ENCODE data around the gene ZNF439. TPM values are rescaled to one million over a fixed set of nuclear protein-coding genes. Genes with fewer than 3 reads are reported as not detected.
A peak's percentile ranks its signal among the peaks of the same experiment; 100 is the strongest.
"Not testable (repeated sequence)": the region's sequence is repeated elsewhere in the genome, so short reads cannot be mapped to it uniquely, and the experiment has no call there.

Gene ZNF439
- total and polyA plus RNA-seq, 9 donors = 6.6 to 14.6 (median 10.9) TPM

DNA sequence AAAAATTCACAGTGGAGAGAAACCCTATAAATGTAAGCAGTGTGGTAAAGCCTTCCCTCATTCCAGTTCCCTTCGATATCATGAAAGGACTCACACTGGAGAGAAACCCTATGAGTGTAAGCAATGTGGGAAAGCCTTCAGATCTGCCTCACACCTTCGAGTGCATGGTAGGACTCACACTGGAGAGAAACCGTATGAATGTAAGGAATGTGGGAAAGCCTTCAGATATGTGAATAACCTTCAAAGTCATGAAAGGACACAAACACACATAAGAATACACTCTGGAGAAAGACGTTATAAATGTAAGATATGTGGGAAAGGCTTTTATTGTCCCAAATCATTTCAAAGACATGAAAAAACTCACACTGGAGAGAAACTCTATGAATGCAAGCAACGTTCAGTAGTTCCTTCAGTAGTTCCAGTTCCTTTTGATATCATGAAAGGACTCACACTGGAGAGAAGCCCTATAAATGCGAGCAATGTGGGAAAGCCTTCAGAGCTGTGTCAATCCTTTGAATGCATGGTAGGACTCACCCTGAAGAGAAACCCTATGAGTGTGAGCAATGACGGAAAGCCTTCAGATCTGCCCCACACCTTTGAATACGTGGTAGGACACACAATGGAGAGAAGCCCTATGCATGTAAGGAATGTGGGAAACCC is 16.1 kb upstream of the ZNF439 start:
- peaks cover 3% of the 10 kb centered on the region for H3K36me3 ChIP-seq
- 96 to 99% (median 97%) methylated on average over 8 of the region's 8 CpGs for WGBS, 3 donors
- H3K9me3 ChIP-seq = peaks cover 4 to 18% of the 10 kb centered on the region in 2 donors

GRCh38 chr19:11833541-11833940 is 15.0 kb upstream of the ZNF439 start:
- Histone ChIP-seq H3K36me3 (peaks cover 3% of the 10 kb centered on the region), H3K4me3 (no peak overlapping the region), H3K9me3 (peaks cover 4 to 18% of the 10 kb centered on the region in 2 donors), H3K27me3 (no peaks in the 10 kb centered on the region), H3K27ac (no peak overlapping the region), H3K4me1 (ENCODE audit: insufficient read depth) (no peaks in the 10 kb centered on the region)
- DNase-seq = no peak
- intact Hi-C loops (cut with DNase I) = no loop called here
- 96 to 98% (median 97%) methylated on average over 2 of the region's 2 CpGs for WGBS, 3 donors
- TF ChIP-seq POLR2A (IDR thresholded peaks at IDR 0.05) = no peak
- no peak for TF ChIP-seq EP300 (IDR thresholded peaks at IDR 0.05)
- TF ChIP-seq, protein P1, sequence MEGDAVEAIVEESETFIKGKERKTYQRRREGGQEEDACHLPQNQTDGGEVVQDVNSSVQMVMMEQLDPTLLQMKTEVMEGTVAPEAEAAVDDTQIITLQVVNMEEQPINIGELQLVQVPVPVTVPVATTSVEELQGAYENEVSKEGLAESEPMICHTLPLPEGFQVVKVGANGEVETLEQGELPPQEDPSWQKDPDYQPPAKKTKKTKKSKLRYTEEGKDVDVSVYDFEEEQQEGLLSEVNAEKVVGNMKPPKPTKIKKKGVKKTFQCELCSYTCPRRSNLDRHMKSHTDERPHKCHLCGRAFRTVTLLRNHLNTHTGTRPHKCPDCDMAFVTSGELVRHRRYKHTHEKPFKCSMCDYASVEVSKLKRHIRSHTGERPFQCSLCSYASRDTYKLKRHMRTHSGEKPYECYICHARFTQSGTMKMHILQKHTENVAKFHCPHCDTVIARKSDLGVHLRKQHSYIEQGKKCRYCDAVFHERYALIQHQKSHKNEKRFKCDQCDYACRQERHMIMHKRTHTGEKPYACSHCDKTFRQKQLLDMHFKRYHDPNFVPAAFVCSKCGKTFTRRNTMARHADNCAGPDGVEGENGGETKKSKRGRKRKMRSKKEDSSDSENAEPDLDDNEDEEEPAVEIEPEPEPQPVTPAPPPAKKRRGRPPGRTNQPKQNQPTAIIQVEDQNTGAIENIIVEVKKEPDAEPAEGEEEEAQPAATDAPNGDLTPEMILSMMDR (IDR thresholded peaks at IDR 0.05) = no peak

More for the DNA sequence above, 16.1 kb upstream of the ZNF439 start:
- H3K27ac ChIP-seq = no peak overlapping the region
- H3K4me3 ChIP-seq = no peak overlapping the region
- no peaks in the 10 kb centered on the region for H3K4me1 ChIP-seq (ENCODE audit: insufficient read depth)
- H3K27me3 ChIP-seq = no peaks in the 10 kb centered on the region
- TF ChIP-seq, protein P1 (IDR thresholded peaks at IDR 0.05) = no peak
- TF ChIP-seq POLR2A (IDR thresholded peaks at IDR 0.05) = no peak
- intact Hi-C loops (cut with DNase I) = no loop called here
- DNase-seq = no peak

- H3K36me3 ChIP-seq; DNase-seq; H3K4me3 ChIP-seq; intact Hi-C loops (cut with DNase I); H3K27ac ChIP-seq; H3K4me1 ChIP-seq (ENCODE audit: insufficient read depth); H3K27me3 ChIP-seq: not testable (repeated sequence)
- peaks cover 4 to 18% of the 10 kb centered on the region in 2 donors for H3K9me3 ChIP-seq
- 85 to 100% (median 92%) methylated on average over 2 of the region's 2 CpGs for WGBS, 3 donors
Measured at GRCh38 chr19:11835626-11836066, 12.9 kb upstream of the ZNF439 start.

DNA sequence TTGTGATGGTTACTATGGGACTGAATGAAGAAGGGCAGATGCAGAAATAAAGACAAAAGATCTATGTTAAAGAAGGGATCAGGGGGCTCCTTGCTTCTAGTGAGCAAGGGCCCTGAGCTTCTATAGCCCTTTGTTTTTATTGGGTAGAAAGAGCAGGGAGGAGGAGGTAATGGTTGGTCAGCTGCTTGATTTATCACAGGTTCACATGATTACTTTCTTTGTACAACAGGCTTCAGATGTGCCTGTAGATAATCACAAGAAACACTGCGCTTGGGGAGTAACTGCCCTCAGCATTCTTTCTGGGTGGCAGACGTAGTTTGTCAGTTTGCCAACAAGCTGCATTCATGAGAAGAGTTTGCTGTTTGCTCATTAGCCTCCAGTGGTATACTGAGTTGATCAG is 4.8 kb upstream of the ZNF439 start:
- DNase-seq = no peak
- TF ChIP-seq POLR2A (IDR thresholded peaks at IDR 0.05) = no peak
- no peak for TF ChIP-seq EP300 (IDR thresholded peaks at IDR 0.05)
- TF ChIP-seq, protein P1 (IDR thresholded peaks at IDR 0.05) = no peak
- H3K4me1 ChIP-seq (ENCODE audit: insufficient read depth) = no peaks in the 10 kb centered on the region
- H3K36me3 ChIP-seq = no peaks in the 10 kb centered on the region
- 39 to 45% (median 40%) methylated on average over 2 of the region's 2 CpGs for WGBS, 3 donors
- H3K27ac ChIP-seq = no peak overlapping the region
- H3K9me3 ChIP-seq = no peaks in the 10 kb centered on the region
- H3K4me3 ChIP-seq = no peak overlapping the region
- no peaks in the 10 kb centered on the region for H3K27me3 ChIP-seq
- intact Hi-C loops (cut with DNase I) = no loop called here

- H3K27me3 ChIP-seq; H3K9me3 ChIP-seq; DNase-seq; H3K4me1 ChIP-seq (ENCODE audit: insufficient read depth); intact Hi-C loops (cut with DNase I); H3K36me3 ChIP-seq; H3K4me3 ChIP-seq: not testable (repeated sequence)
- 52 to 55% (median 53%) methylated on average over 6 of the region's 6 CpGs for WGBS, 3 donors
- peak overlapping the region in 1 of 2 donors; percentile 54 for H3K27ac ChIP-seq
Measured at GRCh38 chr19:11847615-11848014, 911 bp upstream of the ZNF439 start.
